Suppressor macrophage (primary cell): ENCODE results near the gene CHL1.

ENCODE experiments used
- DNase-seq, 4 experiments: peaks; one replicate each; pipeline ENCODE4 v3.0.0-alpha.2; 2020 to 2022

The CHL1 gene

DNA sequence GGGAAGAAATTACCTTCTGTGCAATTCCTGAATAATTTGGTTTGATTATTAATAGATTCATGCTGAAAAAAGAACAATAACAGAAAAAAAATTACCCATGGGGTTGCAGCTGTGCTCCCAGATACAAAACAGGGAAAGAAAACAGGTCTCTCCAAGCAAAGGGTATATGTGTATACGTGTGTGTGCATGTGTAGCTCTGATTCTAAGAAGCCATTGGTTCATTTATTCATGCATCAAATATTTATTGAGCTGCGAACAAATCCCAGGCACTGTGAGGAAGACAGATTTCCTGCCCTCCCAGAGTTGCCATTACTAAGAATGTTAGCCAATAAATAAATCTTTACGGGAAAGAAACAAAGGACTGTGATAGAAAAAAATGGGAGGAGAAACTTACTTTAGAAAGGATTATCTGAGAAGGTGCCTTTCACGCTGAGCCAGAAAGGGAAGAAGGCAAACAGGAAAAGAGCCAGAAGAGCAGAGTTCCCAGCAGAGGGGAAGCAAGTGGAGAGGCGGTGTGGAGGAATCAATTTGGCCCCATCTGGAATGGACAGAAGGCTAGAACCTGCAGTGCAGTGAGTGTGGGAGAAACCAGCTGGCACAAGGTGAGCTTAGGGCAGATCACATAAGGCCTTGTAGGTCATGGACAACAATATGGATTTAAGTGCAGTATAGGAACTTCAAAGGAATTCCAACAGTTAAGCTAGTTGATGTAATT lies 20.7 kb downstream of the CHL1 start:
- no peak for DNase-seq

DNA sequence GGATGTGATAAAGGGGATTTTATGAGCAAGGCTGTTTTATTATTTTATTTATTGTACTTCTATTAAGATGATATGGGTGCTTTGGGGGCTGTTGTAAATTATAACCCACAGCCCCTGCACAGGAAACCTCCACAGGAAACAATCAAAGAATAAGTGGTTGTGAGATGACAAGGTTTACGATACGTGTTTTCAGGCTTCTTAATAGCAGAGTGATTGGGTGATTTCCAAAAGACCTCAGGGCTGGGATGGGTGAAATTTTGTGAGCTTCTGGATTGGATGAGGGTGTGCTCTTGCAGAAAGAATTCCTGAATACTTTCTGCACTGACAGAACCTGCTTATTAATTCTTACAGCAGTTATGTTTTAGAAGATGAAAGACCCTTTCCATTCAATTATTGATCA lies 21.4 kb downstream of the CHL1 start:
- DNase-seq, result no peak

DNA sequence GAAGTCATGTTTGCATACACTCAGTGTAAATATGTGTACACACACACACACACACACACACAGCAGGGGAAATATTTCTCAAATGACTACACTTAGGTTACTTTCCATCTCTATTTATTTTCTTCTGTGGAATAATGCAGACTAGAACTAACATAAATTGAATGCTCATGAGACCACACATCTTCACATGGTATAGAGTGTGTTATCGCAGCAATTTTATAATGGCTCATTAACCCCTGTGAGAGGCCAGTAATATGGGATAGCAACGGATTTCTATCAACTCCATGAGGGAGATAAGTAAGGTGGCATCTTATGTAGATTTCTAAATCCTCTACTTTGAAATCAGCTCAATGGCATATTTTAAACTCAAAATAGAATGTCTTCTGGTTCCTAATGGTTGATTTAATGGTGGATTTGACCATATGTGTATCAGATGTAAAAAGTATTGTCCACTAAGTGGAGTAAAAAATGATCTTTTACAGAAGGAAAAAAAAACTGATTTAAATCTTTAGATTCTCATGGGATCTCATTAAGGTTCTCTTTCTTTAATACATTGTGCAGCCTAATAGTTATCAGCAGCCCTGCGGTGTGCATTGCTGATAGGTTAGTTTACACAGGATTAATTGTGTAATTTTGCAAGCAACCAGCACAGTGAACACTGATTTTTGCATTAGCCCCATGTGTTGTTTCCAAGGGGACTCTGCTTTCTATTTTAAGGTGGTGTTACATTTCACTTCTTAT lies 32.0 kb downstream of the CHL1 start:
- DNase-seq, result no peak

DNA sequence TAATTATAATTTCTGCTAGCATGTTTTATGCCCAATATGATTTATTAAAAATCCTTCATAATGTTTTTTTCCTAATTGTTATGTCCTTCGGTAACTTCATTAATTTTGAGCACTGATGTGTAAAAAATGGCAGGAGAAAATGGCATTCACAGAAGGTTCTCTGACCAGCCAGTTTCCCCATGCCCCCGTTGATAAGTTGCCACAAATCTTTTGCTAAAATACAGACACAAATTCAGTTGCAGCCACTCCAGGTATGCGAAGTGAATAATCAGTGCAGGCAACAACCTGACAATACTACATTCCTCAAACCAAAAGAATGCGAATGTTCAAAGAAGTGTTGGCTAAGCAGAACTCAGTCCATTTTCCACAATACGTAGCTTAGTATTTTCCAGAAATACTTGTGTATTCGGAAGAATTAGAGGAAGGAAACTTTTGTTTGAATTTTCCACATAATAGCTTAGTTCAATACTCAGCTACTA lies 32.7 kb downstream of the CHL1 start:
- no peak for DNase-seq

DNA sequence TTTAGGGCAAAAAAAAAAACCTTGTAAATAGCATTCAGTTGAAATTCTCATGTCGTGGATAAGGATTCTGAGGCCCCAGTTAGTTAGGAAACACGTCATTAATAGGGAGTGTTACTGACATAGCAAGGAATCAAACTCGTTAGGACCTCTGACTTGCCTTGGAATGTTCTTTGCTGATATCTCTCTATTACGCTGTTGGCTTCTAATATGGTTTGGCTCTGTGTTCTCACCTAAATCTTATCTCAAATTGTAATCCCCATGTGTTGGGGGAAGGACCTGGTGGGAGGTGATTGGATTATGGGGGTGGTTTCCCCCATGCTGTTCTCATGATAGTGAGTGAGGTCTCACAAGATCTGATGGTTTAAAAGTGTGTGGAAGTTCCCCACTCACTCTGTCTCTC lies 40.3 kb downstream of the CHL1 start:
- DNase-seq, result no peak

DNA sequence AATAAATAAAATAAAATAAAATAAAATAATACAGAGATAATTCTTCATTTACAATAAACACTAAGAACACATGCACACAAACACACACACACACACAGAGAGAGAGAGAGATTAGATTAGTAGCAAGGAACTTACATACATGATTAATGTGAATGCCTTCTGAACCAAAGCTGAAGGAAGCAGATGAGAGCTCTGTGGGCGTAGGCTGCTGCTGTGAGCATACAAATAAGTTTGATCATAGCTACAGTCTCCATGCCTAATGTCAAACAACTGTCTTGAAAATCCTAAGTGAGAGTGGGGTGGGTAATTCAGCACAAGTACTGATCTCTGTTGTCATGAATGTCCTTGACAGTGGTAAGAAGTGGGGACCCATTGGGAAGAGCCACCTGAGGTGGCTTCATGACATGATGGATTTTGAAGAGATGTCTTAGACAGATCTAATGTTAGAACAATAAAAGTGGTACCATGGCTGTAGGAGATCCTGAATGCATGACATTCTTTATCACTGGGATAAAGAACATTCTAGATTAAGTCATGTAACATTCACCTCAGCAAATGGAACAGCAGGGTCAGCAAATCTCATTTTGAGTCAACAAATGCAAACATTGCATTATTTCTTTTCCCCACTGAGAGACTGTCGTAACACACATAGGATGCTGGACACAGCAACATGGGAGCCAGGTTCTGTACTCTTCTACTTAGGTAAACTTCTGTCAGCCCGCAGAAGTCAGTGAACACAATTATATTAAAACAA lies 46.2 kb downstream of the CHL1 start:
- DNase-seq, result no peak

DNA sequence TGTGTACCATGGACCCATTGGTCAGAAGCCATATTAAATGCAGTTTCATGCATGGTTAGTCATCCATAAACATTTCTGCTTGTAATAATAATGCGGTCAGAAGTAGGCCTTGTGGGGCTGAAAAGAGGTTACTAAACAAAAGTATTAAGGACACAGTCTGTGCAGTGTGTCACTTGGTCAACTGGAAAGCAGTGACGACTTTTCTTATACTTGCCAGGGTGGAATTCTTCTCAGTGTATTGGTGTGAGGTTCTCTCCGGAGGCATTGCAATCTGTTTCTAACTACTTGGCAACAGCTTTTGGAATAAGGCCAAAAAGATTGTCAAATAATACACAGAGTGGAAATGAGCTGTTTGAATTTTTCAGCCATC lies 46.8 kb downstream of the CHL1 start:
- DNase-seq, result no peak

DNA sequence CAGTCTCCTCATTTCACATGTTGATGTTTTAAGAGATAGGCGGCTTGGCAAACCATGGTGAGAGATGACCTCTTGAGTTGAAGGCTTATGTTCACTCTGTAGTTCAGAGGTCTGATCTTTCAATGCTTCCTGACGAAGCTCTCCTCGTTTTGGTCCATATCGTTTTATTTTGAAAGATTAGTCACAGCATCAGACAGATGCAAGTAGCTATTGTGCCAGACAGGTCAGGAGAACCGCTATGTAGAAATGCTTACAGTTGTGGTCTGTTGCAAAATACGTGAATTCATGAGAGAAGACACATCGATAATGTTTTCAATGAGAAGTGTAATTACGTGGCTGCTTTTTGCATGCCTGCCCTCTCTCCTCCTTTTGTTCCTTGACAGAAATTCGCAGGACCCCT lies 47.5 kb downstream of the CHL1 start:
- DNase-seq, result no peak

DNA sequence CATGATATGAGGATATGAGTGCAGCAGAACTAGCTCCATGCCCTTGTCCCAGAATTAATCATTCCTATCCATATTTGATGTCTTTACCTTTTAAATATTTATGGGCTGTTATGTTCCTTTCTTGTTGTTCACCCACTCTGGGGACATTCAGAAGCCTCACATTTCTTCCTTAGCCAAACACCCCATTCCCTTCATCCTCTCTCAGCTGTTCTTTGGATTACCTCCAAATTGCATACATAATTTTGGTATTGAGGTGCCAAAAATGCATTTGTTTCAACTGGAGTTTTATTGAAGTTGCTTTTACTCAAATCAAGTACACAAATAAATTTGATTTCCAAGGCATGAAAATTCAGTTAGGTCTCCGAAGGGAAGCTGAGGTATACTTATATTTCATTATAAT lies 51.4 kb downstream of the CHL1 start:
- DNase-seq, result no peak

DNA sequence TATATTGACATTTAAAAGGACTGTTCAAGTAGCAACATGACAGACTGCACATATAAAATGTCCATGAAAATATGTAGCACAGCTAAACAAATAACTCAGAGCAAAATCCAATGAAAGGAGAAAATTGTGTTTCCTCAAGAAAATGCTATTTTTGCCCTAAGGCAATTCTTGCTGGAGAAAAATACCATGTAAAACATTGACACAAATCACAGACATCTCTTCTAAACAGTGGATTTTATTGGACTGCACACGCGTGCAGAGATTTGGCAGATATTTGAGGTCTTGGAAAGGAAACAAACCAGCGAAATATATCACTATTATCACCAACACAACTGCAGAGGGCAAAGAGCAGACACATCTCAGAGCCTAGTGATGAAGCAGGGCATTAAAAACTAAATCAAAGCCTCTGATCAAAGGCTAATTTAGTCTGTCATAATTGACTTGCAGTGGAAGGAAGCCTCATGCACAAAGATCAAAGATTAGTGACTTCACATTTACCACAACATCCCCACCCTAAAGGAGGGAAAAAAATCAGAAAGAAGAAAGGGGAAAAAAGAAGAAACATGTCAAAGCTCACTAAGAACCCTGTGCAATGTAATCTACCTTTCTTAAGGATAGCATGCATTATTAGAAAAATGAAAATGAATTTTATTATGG lies 52.4 kb downstream of the CHL1 start:
- DNase-seq, result no peak

DNA sequence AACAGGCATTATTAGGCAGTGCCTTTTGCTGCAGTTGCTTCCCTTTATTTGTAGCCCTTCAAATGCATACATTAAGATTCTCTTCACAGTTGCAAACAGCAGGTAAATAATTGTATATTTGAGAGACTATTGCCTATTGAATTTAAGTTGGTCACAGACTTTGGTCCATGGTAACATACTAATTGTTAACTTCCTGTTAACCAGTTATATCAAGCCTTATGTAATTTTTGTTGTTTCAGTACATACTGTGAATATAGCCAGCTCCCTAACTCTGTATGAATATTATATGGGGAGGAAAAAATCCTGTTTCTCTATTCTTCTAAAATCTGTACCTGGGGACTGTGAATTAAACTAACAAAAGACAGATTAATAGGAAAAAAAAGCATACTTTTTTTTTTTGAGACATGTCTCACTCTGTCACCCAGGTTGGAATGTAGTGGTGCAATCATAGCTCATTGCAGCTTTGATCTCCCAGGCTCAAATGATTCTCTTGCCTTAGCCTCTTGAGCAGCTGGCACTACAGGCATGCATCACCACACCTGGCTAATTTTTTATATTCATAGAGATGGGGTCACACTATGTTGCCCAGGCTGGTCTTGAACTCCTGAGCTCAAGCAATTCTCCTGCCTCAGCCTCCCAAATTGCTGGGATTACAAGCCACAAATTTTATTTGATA lies 53.2 kb downstream of the CHL1 start:
- DNase-seq, result no peak

DNA sequence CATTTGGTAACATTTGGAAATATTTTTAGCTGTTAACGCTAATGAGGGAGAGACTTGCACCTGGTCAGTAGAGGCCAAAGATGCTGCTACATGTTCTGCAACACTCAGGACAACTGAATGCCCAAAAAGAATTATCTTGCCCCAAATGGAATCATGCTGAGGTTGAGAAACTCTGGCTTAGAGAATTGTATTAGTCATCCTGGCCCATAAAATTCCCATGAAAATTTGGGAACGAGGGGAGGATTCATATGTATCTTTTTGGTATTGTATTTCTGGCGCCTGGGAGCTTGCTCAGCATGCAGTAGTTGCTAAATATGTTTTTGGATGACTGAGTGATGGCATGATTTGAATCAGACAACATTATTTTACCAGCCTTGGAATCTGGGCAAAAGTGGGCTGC lies 59.9 kb downstream of the CHL1 start:
- DNase-seq, result no peak

DNA sequence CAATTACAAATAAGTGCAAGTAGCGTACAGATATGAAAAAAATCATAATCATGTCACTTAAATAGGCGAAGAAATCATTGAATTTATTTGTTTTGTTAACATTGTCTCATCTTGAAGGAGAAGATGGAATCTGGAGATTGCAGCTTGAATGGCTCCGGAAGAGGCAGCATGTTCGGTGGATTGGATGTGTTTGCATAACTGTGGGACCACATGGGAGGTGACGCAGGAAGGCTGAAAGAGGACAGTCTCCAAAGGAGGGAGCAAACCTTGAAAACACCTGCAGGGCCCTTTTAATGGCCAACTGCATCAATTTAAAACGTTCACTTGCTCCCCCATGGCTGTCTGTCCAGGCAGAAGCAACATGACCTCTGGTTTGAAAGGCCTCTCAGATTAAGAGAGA lies 61.3 kb downstream of the CHL1 start:
- no peak for DNase-seq

DNA sequence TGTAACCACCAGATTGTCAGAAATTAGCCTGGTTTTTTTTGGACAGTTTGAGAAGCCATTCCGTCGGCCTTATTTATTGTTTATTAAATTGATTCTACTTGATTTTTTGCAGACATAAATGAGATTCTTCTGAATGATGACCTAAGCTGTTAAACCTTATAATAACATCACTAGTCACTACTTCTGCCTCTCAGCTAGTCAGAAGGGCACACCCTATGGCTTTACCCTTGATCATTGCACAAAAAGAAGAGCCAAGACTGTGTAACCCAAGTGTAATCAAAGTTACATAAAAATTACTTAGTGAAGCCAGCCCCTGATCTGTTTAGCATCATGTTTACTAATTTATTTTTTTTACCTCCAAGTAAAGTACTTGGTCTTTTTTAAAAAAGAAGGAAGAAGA lies 64.3 kb downstream of the CHL1 start:
- DNase-seq, result no peak

DNA sequence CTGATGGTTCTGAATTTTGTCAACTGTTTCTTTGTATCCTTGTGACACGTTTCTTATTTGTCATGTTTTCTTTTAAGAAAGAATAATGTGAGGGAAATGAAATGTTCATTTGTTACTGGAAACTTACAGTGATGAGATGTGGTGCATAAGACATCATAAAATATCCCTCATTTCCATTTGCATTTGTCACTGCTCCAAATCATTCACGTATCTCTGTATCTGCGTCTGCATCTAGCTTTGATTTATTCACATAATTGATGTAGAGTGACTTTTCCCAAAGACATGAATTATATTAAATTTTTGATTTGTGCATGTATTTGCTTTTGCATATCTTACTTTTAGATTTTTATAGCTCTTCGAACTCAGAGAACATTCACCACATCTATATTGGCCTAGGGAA lies 66.8 kb downstream of the CHL1 start:
- no peak for DNase-seq

DNA sequence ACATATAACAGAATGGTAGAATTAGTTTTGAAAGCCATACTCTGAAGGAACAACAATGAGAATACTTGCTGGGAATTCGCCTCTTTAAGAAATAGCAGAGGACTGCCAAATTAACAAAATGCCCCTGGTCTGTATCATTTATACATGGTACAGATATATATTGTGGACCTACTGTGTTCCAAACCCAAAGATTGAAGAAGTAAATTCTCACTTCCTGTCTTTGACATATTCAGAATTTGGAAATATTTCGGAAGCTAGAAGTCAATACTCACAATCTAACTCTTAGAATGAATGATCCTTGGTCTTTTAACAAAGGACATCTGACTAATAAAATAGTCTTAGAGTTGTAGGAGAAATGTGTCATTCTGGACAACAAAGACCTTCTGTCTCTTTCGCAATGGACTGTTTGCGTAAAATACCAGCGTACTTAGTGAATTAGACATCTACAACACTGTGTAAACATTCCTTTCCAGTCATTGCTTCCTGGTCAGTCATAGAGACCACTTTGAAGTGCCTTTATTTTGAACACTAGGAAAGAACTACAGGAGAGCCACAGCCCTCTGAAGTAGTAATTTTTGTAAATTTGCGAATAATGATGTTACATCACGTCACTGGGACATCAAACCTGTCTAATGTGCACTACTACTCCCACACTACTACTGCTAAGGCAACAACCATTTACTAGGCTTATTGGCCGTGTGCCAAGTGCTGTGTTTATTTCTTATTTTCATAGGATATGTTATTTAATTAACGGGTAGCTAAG lies 68.0 kb downstream of the CHL1 start:
- no peak for DNase-seq

DNA sequence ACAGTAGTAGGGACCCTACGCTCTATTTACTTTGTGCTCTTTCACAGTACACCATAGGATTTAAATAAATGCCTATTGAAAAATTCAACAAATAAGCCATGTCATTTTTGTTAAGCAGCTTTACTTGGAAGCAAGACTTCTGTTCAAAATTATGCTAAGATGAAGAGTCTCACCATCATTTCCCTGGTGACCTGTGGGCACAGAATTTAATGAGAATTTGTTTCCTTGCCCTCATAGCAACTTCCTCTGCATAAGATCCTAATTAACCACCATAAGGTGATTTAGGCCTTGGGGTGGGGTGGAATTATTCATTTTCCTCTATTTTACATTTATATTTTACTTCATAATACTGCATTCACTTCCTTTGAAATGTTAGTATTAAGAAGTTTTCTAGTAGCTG lies 70.5 kb downstream of the CHL1 start:
- DNase-seq, result no peak

DNA sequence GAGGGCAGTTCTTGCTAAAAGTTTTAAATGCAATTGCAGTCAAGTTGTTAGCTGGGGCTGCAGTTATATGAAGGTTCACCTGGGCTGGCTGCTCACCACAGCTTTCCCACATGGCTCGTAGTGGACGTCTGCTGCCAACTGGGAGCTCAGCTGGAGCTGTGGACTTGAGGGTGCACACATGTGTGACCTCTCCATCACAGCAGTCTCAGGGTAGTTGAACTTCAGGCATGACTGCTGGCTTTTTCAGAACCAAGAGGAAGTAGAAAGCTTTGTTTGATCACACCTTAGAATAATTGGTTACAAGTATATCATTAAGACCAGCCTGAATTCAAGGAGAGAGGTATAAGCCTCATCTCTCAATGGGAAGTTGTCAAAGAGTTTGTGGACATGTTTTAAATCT lies 74.1 kb downstream of the CHL1 start:
- DNase-seq, result no peak

DNA sequence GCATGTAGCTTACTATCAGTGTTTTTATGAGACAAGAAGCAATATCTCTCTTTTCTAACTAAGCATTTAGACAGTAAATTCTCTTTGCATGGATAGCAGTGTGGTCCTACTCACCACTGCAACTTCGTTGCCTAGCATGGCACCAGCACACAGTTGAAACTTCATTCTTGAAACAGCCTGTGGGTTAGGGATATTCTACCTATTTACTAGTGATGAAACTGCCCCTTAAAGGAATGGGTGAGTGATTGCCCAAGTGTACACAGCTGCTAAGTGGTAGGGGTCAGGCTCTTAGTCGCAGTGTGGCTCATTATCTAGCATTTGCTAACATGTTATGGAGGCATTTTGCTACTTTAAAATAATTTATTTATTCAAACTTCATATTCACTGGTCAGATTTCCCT lies 78.4 kb downstream of the CHL1 start:
- no peak for DNase-seq

DNA sequence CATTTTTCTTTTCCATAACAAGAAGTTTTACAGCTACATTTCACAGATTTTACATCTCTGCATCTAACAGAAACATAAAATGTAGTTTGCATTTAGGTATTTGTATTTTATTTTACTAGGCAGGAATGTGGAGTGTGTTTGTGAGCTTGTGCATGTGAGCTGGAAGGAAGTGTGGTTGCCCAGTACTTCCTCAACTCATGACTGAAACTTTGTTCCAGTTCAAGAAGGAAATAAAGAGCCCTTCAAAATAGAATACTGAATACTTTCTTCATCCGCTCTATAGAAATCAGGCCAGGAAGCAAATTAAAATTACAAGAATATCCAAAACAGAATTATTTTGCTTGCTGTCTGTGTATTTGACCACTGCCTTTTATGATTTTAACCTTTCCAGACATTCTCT lies 81.3 kb downstream of the CHL1 start:
- no peak for DNase-seq

DNA sequence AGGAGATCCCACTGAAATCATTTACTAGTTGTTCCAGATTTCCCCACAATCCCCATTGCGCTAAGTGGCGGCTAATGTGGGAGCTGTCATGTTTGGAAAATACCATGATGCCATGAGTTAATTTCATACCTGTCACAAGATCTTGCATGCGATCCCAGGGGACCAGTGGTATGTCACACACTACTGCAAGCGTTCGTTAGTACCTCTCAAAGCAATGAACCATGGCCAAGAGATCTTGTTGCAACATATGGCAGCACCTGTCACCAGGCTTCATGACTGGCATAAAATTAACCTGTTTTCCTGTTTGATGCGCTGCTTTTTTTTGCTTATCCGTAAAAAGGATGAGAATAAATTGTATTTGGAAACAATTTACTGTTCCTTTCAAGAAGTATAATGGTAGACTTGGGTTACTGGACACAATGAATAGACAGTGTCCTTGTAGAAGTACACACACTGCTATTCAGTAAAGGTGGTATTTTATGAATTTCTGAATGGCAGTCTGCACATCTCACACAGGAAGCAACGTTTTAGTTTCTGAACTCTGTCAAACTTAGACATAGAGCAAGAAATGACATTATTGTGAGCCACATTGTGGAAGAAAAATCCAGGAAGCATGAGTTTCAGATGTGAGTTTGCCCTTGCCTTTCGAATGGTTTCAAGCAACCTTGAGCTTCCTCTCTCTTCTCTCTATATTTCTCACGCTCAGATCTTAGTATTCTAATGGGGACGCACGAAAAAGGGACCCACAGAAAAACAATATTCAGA lies 81.9 kb downstream of the CHL1 start:
- DNase-seq, result no peak
